ENCODE data around the gene CGREF1.

Gene CGREF1

GRCh38 chr2:27072920-27073319 is 46.0 kb downstream of the CGREF1 start:
- no peak for TF ChIP-seq CTCF (conservative IDR thresholded peaks at IDR 0.05)
- no peak overlapping the region for H3K27ac ChIP-seq

GRCh38 chr2:27071990-27072830 is 46.7 kb downstream of the CGREF1 start:
- H3K27ac ChIP-seq, result peak overlapping the region; percentile 85

GRCh38 chr2:27071277-27071989 is 47.5 kb downstream of the CGREF1 start, which contains the start of gene OST4:
Gene OST4 (minus strand): TSS chr2:27071654.
- no peak for TF ChIP-seq CTCF (conservative IDR thresholded peaks at IDR 0.05)
- H3K27ac ChIP-seq, result peak within 1 kb of the TSS; percentile 85

More at GRCh38 chr2:27071990-27072830, 46.7 kb downstream of the CGREF1 start:
- no peak for TF ChIP-seq CTCF (conservative IDR thresholded peaks at IDR 0.05)

- H3K27ac ChIP-seq, result peak overlapping the region; percentile 85
- no peak for TF ChIP-seq CTCF (conservative IDR thresholded peaks at IDR 0.05)
Measured at GRCh38 chr2:27070653-27071276, 48.2 kb downstream of the CGREF1 start.

- no peak for TF ChIP-seq CTCF (conservative IDR thresholded peaks at IDR 0.05)
- H3K27ac ChIP-seq, result peak overlapping the region; percentile 85; the same call in 1 of the 2 replicates
Measured at GRCh38 chr2:27069961-27070618, 48.8 kb downstream of the CGREF1 start.

- H3K27ac ChIP-seq, result no peak overlapping the region; the same call in 1 of the 2 replicates
- no peak for TF ChIP-seq CTCF (conservative IDR thresholded peaks at IDR 0.05)
Measured at GRCh38 chr2:27069436-27069835, 49.5 kb downstream of the CGREF1 start.
